BLaER1 (cell line): ENCODE results near the gene EIF2B5.
A peak's percentile ranks its signal among the peaks of the same experiment; 100 is the strongest.

Experiments
- H3K27ac ChIP-seq: shearing (Covaris generic); formaldehyde crosslinking; 2 replicates; pipeline ENCODE4 v1.8.1; 2022
- H3K27me3 ChIP-seq: shearing (Covaris generic); formaldehyde crosslinking; 2 replicates; pipeline ENCODE4 v1.8.1; 2022
- H3K36me3 ChIP-seq: shearing (Covaris generic); formaldehyde crosslinking; 2 replicates; pipeline ENCODE4 v1.8.1; 2022
- H3K4me1 ChIP-seq: shearing (Covaris generic); formaldehyde crosslinking; 2 replicates; pipeline ENCODE4 v1.8.1; 2022
- H3K4me2 ChIP-seq: shearing (Covaris generic); formaldehyde crosslinking; 2 replicates; pipeline ENCODE4 v1.8.1; 2022
- H3K4me3 ChIP-seq: shearing (Covaris generic); formaldehyde crosslinking; 2 replicates; pipeline ENCODE4 v1.8.1; 2022
- H3K9ac ChIP-seq: shearing (Covaris generic); formaldehyde crosslinking; 2 replicates; pipeline ENCODE4 v1.8.1; 2022
- H3K9me3 ChIP-seq: shearing (Covaris generic); formaldehyde crosslinking; 2 replicates; pipeline ENCODE4 v1.8.1; 2022
- H4K20me1 ChIP-seq: shearing (Covaris generic); formaldehyde crosslinking; 2 replicates; pipeline ENCODE4 v1.8.1; 2022
- Cebpa-rat ChIP-seq: shearing (Covaris generic); IDR thresholded peaks from 2 replicates; pipeline ENCODE4 v1.8.1; 2022

The EIF2B5 gene

GRCh38 chr3:184177767-184178306 lies 42.7 kb downstream of the EIF2B5 start:
- Histone ChIP-seq H3K4me1 (peaks cover 34% of the 10 kb centered on the region), H3K9me3 (no peaks in the 10 kb centered on the region), H4K20me1 (peaks cover 33% of the 10 kb centered on the region), H3K4me3 (no peak overlapping the region), H3K9ac (peak overlapping the region; percentile 45; the same call in 1 of the 2 replicates), H3K4me2 (peak overlapping the region; percentile 97), H3K27ac (no peak overlapping the region), H3K27me3 (no peaks in the 10 kb centered on the region), H3K36me3 (peaks cover 65% of the 10 kb centered on the region)
- TF ChIP-seq Cebpa-rat = no peak

GRCh38 chr3:184178521-184179138 lies 43.5 kb downstream of the EIF2B5 start:
- H4K20me1 ChIP-seq = peaks cover 33% of the 10 kb centered on the region
- H3K27ac ChIP-seq = no peak overlapping the region
- no peak for TF ChIP-seq Cebpa-rat
- no peak overlapping the region for H3K4me2 ChIP-seq
- H3K4me3 ChIP-seq = no peak overlapping the region
- no peak overlapping the region for H3K9ac ChIP-seq
- H3K36me3 ChIP-seq = peaks cover 70% of the 10 kb centered on the region
- H3K4me1 ChIP-seq = peaks cover 34% of the 10 kb centered on the region
- no peaks in the 10 kb centered on the region for H3K9me3 ChIP-seq
- no peaks in the 10 kb centered on the region for H3K27me3 ChIP-seq

DNA sequence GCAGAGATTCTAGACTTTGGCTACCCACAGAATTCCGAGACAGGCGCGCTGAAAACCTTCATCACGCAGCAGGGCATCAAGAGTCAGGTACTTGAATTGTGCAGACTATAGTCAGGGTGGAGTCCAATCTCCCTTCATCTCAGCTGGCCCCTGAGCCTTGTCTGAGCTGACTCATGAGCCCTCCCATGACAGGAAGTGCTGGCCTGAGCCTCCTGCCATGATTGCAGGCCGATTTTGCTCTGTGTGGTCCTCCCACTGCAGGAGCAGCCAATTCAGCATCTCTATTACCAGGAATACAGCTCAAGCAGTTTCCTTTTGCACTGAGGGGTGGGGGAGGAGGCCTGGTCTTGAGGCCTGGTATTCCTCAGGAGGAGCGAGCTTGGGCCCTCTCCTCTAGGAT lies 45.0 kb downstream of the EIF2B5 start:
- H3K4me3 ChIP-seq = no peak overlapping the region
- H3K27ac ChIP-seq = no peak overlapping the region
- peaks cover 30% of the 10 kb centered on the region for H3K4me1 ChIP-seq
- H3K36me3 ChIP-seq = peaks cover 82% of the 10 kb centered on the region
- no peaks in the 10 kb centered on the region for H3K27me3 ChIP-seq
- no peaks in the 10 kb centered on the region for H3K9me3 ChIP-seq
- no peak for TF ChIP-seq Cebpa-rat
- no peak overlapping the region for H3K4me2 ChIP-seq
- H4K20me1 ChIP-seq = peaks cover 33% of the 10 kb centered on the region
- H3K9ac ChIP-seq = 0 out of 2 replicates have a peak overlapping the region, but pooled peaks have one; percentile 27

- H3K36me3 ChIP-seq = peaks cover 82% of the 10 kb centered on the region
- H4K20me1 ChIP-seq = peaks cover 32% of the 10 kb centered on the region
- H3K4me3 ChIP-seq = no peak overlapping the region
Observed at GRCh38 chr3:184181596-184181995, 46.4 kb downstream of the EIF2B5 start.

GRCh38 chr3:184183679-184184078 lies 48.5 kb downstream of the EIF2B5 start:
- Histone ChIP-seq H3K4me1 (peaks cover 25% of the 10 kb centered on the region), H4K20me1 (peaks cover 33% of the 10 kb centered on the region), H3K36me3 (peaks cover 76% of the 10 kb centered on the region), H3K27ac (no peak overlapping the region), H3K9ac (no peak overlapping the region), H3K4me2 (no peak overlapping the region), H3K4me3 (no peak overlapping the region), H3K9me3 (no peaks in the 10 kb centered on the region), H3K27me3 (no peaks in the 10 kb centered on the region)
- no peak for TF ChIP-seq Cebpa-rat

More at GRCh38 chr3:184181596-184181995, 46.4 kb downstream of the EIF2B5 start:
- Histone ChIP-seq H3K9me3 (no peaks in the 10 kb centered on the region), H3K9ac (no peak overlapping the region), H3K27me3 (no peaks in the 10 kb centered on the region), H3K4me2 (no peak overlapping the region), H3K27ac (no peak overlapping the region), H3K4me1 (peaks cover 22% of the 10 kb centered on the region)
- no peak for TF ChIP-seq Cebpa-rat

DNA sequence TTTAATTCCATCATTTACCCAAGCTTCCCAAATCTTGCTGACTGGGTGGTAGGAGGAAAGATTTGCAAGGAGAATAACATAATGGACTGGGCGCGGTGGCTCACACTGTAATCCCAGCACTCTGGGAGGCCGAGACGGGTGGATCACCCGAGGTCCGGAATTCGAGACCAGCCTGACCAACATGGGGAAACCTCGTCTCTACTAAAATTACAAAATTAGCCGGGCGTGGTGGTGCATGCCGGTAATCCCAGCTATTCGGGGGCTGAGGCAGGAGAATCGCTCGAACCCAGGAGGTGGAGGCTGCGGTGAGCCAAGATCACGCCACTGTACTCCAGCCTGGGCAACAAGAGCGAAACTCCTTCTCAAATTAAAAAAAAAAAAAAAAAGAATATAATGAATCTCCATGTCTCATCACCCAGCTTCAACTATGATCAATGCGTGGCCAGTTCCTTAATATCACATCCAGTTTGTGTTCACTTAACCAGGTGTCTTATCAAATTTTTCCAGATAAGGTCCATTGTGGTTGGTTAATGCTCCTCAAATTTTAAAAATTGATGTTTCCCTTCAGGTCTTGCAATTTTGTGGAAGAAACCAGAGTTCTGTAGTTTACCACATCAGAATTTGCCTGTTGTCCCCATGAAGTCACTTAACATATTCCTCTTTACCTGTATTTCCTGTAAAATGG lies 49.5 kb downstream of the EIF2B5 start:
- Histone ChIP-seq H3K36me3 (peaks cover 76% of the 10 kb centered on the region), H3K9ac (no peak overlapping the region), H3K27me3 (no peaks in the 10 kb centered on the region), H3K4me1 (peaks cover 25% of the 10 kb centered on the region), H3K27ac (peak overlapping the region; percentile 88), H3K4me2 (peak overlapping the region; percentile 91), H4K20me1 (peaks cover 36% of the 10 kb centered on the region), H3K9me3 (no peaks in the 10 kb centered on the region), H3K4me3 (no peak overlapping the region)
- no peak for TF ChIP-seq Cebpa-rat

DNA sequence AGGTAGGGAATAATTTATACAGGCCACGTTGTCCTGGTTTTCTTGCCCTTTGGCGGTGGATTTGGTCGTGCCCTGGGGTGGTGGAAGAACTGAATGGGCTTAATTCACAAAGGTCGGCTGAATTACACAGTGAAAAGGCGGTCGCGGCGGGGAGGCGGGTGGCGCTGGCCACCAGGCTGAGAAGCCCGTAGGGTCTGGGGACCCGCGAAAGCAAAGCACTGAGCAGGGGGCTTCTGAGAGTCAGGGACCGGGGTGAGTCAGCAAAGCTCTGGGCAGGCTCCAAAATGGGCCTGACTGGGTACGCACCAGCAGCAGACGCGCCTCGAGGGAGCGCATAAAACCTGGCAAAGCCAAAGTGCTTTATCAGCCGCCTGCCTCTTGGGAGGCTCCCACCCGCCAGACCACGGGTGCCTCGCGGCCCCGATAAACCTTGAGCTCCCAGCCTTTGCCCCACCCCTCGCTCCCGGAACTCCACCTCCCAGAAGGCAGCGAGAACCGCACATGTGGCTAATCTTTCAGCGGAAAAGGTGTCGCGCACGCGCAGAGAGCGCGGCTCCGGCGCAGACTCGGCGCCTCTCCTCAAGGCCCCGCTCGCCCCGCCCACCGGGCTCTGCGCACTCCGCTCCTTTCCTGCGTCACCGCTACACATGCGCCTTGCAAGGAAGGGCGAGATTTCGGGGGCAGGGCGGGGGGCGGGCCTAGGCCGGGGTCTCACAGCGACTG lies 50.5 kb downstream of the EIF2B5 start:
- H4K20me1 ChIP-seq = peaks cover 42% of the 10 kb centered on the region

GRCh38 chr3:184186184-184186901 lies 51.2 kb downstream of the EIF2B5 start, which contains the start of gene ABCF3:
Gene ABCF3, plus strand, starts transcription at chr3:184186199. Its CDS starts 9 bp downstream, at chr3:184186208.
- no peak for TF ChIP-seq Cebpa-rat
- Histone ChIP-seq H3K27me3 (no peaks in the 10 kb centered on the region), H3K4me1 (peaks cover 25% of the 10 kb centered on the region), H3K36me3 (peaks cover 76% of the 10 kb centered on the region), H3K9me3 (no peaks in the 10 kb centered on the region), H3K27ac (peak within 1 kb of the TSS; percentile 88), H3K9ac (peak within 1 kb of the TSS; percentile 91), H3K4me2 (peak within 1 kb of the TSS; percentile 99), H3K4me3 (peak within 1 kb of the TSS; percentile 93), H4K20me1 (peaks cover 48% of the 10 kb centered on the region)

More for the DNA sequence above, 50.5 kb downstream of the EIF2B5 start:
- H3K4me2 ChIP-seq = peak overlapping the region; percentile 99
- no peaks in the 10 kb centered on the region for H3K27me3 ChIP-seq
- H3K9ac ChIP-seq = peak overlapping the region; percentile 91
- H3K4me1 ChIP-seq = peaks cover 25% of the 10 kb centered on the region
- no peaks in the 10 kb centered on the region for H3K9me3 ChIP-seq
- peaks cover 76% of the 10 kb centered on the region for H3K36me3 ChIP-seq
- H3K4me3 ChIP-seq = peak overlapping the region; percentile 93
- TF ChIP-seq Cebpa-rat = no peak
- H3K27ac ChIP-seq = peak overlapping the region; percentile 88

DNA sequence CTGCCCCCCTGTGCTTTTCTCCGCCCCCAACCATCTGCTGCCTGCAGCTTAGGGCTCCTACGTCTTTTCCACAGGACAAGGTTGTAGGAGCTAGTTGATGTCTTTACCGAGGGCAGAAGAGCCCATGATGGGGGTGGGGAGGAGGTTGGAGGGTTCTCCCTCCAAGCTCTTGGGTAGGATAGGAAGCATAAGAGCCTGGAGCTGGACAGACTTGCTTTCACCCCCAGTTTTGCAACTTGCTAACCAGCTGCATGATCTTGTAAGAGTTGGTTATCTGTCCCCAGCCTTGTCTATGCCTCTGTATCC lies 51.7 kb downstream of the EIF2B5 start:
- Histone ChIP-seq H3K9me3 (no peaks in the 10 kb centered on the region), H3K27ac (peak overlapping the region; percentile 83), H3K4me1 (peaks cover 25% of the 10 kb centered on the region), H3K27me3 (no peaks in the 10 kb centered on the region), H3K4me3 (peak overlapping the region; percentile 93), H3K36me3 (peaks cover 76% of the 10 kb centered on the region), H3K4me2 (peak overlapping the region; percentile 99), H3K9ac (peak overlapping the region; percentile 91), H4K20me1 (peaks cover 48% of the 10 kb centered on the region)
- no peak for TF ChIP-seq Cebpa-rat
